MG63 (cell line): ENCODE results near the gene PHF13. TPM values are rescaled to one million over a fixed set of nuclear protein-coding genes. Genes with fewer than 3 reads are reported as not detected.
"Not testable (repeated sequence)": the region's sequence is repeated elsewhere in the genome, so short reads cannot be mapped to it uniquely, and the experiment has no call there.

Experiments used
- DNase-seq: peaks from one replicate; pipeline ENCODE4 v3.0.0-alpha.2; 2020
- H3K27me3 ChIP-seq: fragments of 250-450 bp; sonication (Bioruptor Pico); 2 replicates; pipeline ENCODE4 v1.5.1; 2020; ENCODE audit warnings: mild to moderate bottlenecking, moderate library complexity
- H3K36me3 ChIP-seq: fragments of 250-450 bp; sonication (Bioruptor Pico); 2 replicates; pipeline ENCODE4 v1.5.1; 2020; ENCODE audit warnings: mild to moderate bottlenecking, moderate library complexity
- H3K4me3 ChIP-seq: fragments of 250-450 bp; sonication (Bioruptor Pico); 2 replicates; pipeline ENCODE4 v1.5.1; 2020; ENCODE audit warnings: mild to moderate bottlenecking, moderate library complexity
- H3K9me3 ChIP-seq: fragments of 250-450 bp; sonication (Bioruptor Pico); 2 replicates; pipeline ENCODE4 v1.5.1; 2020; ENCODE audit warnings: mild to moderate bottlenecking, moderate library complexity
- total RNA-seq: library from RNA; depleted of rRNA; stranded (reverse); fragments of >200 nt; shearing (Covaris generic); gene quantifications from 2 replicates; pipeline ENCODE4 v1.2.3, GENCODE V29; 2014; ENCODE audit warnings: low replicate concordance

Gene PHF13
- total RNA-seq, 1 experiment from 2014 or later = 20.0 TPM

DNA sequence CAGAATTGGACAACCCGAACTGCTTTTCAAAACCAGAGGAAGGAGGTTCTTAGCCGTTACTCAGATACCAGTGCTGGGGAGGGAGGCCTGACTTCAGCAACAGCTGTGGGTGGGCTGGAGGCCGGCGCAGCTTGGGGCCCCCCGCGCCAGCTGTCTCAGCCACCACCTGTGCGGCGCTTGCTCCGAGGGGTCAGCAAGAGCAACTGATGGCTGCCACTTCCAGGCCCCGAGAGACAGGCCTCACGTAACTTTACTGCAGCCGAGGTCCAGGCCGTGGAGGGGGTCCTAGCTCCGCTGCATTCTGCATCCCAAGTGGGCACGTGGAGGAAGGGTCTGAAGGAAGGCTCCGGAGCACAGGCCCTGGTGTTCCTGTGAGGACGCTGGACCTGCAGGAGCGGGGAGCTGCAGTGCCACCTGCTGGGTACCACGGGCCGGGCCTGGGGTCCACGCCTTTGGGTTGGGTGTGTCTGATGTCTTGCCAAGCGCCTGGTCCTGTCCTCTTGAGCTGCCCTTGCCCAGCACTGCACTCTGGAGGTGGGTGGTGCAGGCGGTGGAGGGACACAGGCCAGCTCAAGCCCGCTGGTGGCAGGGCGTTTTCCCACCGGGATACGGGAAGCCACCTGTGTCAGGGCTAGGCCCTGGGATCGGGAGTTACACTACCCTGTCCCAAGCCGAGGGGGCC is 21.0 kb downstream of the PHF13 start:
- DNase-seq = peak; percentile 31
- no peak overlapping the region for H3K4me3 ChIP-seq
- H3K9me3 ChIP-seq = no peaks in the 10 kb centered on the region
- peaks cover 60% of the 10 kb centered on the region for H3K36me3 ChIP-seq
- H3K27me3 ChIP-seq = no peaks in the 10 kb centered on the region

- no peak for DNase-seq
- no peaks in the 10 kb centered on the region for H3K9me3 ChIP-seq
- H3K4me3 ChIP-seq = no peak overlapping the region
- H3K36me3 ChIP-seq = peaks cover 60% of the 10 kb centered on the region
- H3K27me3 ChIP-seq = no peaks in the 10 kb centered on the region
Observed at GRCh38 chr1:6635161-6635909, 21.8 kb downstream of the PHF13 start.

GRCh38 chr1:6635910-6636760 is 22.6 kb downstream of the PHF13 start:
- no peaks in the 10 kb centered on the region for H3K9me3 ChIP-seq
- peaks cover 66% of the 10 kb centered on the region for H3K36me3 ChIP-seq
- no peak for DNase-seq
- no peaks in the 10 kb centered on the region for H3K27me3 ChIP-seq
- H3K4me3 ChIP-seq = no peak overlapping the region

GRCh38 chr1:6636778-6637177 is 23.2 kb downstream of the PHF13 start:
- H3K27me3 ChIP-seq, H3K9me3 ChIP-seq, H3K4me3 ChIP-seq: not testable (repeated sequence)
- H3K36me3 ChIP-seq = peaks cover 70% of the 10 kb centered on the region
- DNase-seq = peak; percentile 21

- H3K27me3 ChIP-seq = no peaks in the 10 kb centered on the region
- DNase-seq = no peak
- H3K36me3 ChIP-seq = peaks cover 74% of the 10 kb centered on the region
- no peak overlapping the region for H3K4me3 ChIP-seq
- H3K9me3 ChIP-seq = no peaks in the 10 kb centered on the region
Observed at GRCh38 chr1:6637770-6638169, 24.2 kb downstream of the PHF13 start.

- DNase-seq = no peak
- H3K9me3 ChIP-seq = no peaks in the 10 kb centered on the region
- H3K36me3 ChIP-seq = peaks cover 73% of the 10 kb centered on the region
- no peak overlapping the region for H3K4me3 ChIP-seq
- H3K27me3 ChIP-seq = no peaks in the 10 kb centered on the region
Observed at GRCh38 chr1:6638226-6638625, 24.7 kb downstream of the PHF13 start.

DNA sequence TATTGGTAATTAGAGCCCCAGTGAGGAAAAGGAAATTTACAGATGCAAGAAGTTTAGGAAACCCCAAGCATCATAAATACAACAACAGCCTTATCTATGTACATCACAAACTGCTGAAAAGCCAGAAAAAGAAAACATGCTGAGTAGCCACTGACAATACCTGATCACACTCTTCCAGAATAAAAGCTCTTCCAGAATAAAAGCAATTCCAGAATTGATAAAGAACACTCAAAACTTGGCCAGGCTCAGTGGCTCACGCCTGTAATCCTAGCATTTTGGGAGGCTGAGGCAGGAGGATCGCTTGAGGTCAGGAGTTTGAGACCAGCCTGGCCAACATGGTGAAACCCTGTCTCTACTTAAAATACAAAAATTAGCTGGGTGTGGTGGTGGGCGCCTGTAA is 27.3 kb downstream of the PHF13 start:
- not testable (repeated sequence) for H3K9me3 ChIP-seq, H3K27me3 ChIP-seq, H3K4me3 ChIP-seq, DNase-seq
- peaks cover 77% of the 10 kb centered on the region for H3K36me3 ChIP-seq

DNA sequence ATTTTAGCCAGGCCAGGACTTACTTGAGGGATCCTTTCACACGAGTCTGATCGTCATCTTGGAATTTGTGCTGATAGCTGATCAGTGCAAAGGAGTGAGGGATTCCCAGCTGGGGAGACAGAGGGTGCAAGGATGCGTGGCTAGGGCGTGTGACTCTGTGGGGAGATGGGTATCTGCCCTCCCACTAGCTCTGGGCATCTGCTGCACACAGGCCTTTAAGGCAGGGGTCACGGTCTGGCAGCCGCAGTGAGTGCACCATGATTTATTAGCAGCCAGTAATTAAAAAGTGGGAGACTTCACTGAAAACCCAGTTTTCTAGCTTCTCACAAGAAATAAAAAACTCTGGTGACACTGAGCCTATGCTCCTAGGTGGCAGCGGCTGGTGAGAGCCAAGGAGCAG is 31.5 kb downstream of the PHF13 start:
- Histone ChIP-seq H3K9me3 (no peaks in the 10 kb centered on the region), H3K4me3 (no peak overlapping the region), H3K36me3 (peaks cover 60% of the 10 kb centered on the region), H3K27me3 (no peaks in the 10 kb centered on the region)
- no peak for DNase-seq

DNA sequence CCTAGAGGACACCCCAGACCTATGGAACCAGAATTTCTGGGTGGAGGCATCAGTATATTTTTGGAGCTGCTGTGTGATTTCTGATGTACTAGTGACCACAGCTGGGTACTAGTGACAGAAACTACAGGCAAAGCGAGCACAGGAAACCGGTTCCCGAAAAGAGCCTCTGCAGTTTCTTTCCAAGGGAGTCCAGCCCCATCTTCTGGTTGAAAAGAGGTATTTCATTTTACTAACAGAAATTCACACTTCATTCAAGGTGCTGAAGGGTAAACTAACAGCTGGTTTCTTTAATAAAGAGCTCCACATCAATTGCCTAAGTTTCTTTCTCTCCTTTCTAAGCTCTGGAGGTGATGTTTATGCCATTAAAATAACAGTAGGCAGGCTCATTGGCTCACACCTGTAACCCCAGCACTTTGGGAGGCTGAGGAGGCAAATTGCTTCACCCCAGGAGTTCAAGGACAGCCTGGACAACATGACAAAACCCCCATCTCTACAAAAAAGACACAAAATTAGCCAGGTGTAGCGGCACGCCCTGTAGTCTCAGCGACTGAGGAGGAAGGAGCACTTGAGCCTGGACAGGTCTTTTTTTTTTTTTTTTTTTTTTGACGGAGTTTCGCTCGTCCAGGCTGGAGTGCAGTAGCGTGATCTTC is 33.1 kb downstream of the PHF13 start:
- DNase-seq = no peak
- peaks cover 61% of the 10 kb centered on the region for H3K36me3 ChIP-seq

GRCh38 chr1:6648556-6648955 is 35.0 kb downstream of the PHF13 start:
- Histone ChIP-seq H3K27me3 (no peaks in the 10 kb centered on the region), H3K36me3 (peaks cover 65% of the 10 kb centered on the region), H3K4me3 (no peak overlapping the region), H3K9me3 (no peaks in the 10 kb centered on the region)
- DNase-seq = no peak

More for the DNA sequence above, 33.1 kb downstream of the PHF13 start:
- Histone ChIP-seq H3K4me3 (no peak overlapping the region), H3K9me3 (no peaks in the 10 kb centered on the region), H3K27me3 (no peaks in the 10 kb centered on the region)

GRCh38 chr1:6651909-6652308 is 38.4 kb downstream of the PHF13 start:
- Histone ChIP-seq H3K36me3 (peaks cover 60% of the 10 kb centered on the region), H3K4me3 (no peak overlapping the region), H3K9me3 (no peaks in the 10 kb centered on the region), H3K27me3 (no peaks in the 10 kb centered on the region)
- no peak for DNase-seq

- peaks cover 54% of the 10 kb centered on the region for H3K36me3 ChIP-seq
- no peaks in the 10 kb centered on the region for H3K9me3 ChIP-seq
- H3K27me3 ChIP-seq = no peaks in the 10 kb centered on the region
- no peak overlapping the region for H3K4me3 ChIP-seq
- DNase-seq = no peak
Observed at GRCh38 chr1:6652986-6653385, 39.5 kb downstream of the PHF13 start.

GRCh38 chr1:6653436-6654290 is 40.1 kb downstream of the PHF13 start:
- Histone ChIP-seq H3K9me3 (no peaks in the 10 kb centered on the region), H3K27me3 (no peaks in the 10 kb centered on the region), H3K36me3 (peaks cover 50% of the 10 kb centered on the region), H3K4me3 (no peak overlapping the region)
- no peak for DNase-seq

GRCh38 chr1:6657138-6657537 is 43.6 kb downstream of the PHF13 start:
- Histone ChIP-seq H3K27me3 (no peaks in the 10 kb centered on the region), H3K36me3 (peaks cover 36% of the 10 kb centered on the region), H3K4me3 (no peak overlapping the region), H3K9me3 (no peaks in the 10 kb centered on the region)
- no peak for DNase-seq

- peaks cover 36% of the 10 kb centered on the region for H3K36me3 ChIP-seq
- no peaks in the 10 kb centered on the region for H3K9me3 ChIP-seq
- H3K4me3 ChIP-seq = no peak overlapping the region
- no peaks in the 10 kb centered on the region for H3K27me3 ChIP-seq
- no peak for DNase-seq
Observed at GRCh38 chr1:6658359-6659060, 45.0 kb downstream of the PHF13 start.
